NCI-H1694 treated with DMSO at 0.1 percent for 48 hours (cell line): ENCODE measurements around the gene MMP17.

Experiments used
- DNase-seq: peaks from one replicate; lab custom pipeline; 2025; lab: John Stamatoyannopoulos, UW

Gene MMP17

DNA sequence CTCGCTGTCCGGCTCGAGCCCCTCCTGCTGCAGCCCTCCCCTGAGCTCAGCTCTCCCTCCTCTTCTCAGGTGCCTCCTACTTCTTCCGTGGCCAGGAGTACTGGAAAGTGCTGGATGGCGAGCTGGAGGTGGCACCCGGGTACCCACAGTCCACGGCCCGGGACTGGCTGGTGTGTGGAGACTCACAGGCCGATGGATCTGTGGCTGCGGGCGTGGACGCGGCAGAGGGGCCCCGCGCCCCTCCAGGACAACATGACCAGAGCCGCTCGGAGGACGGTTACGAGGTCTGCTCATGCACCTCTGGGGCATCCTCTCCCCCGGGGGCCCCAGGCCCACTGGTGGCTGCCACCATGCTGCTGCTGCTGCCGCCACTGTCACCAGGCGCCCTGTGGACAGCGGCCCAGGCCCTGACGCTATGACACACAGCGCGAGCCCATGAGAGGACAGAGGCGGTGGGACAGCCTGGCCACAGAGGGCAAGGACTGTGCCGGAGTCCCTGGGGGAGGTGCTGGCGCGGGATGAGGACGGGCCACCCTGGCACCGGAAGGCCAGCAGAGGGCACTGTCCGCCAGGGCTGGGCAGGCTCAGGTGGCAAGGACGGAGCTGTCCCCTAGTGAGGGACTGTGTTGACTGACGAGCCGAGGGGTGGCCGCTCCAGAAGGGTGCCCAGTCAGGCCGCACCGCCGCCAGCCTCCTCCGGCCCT lies 22.8 kb downstream of the MMP17 start:
- no peak for DNase-seq

DNA sequence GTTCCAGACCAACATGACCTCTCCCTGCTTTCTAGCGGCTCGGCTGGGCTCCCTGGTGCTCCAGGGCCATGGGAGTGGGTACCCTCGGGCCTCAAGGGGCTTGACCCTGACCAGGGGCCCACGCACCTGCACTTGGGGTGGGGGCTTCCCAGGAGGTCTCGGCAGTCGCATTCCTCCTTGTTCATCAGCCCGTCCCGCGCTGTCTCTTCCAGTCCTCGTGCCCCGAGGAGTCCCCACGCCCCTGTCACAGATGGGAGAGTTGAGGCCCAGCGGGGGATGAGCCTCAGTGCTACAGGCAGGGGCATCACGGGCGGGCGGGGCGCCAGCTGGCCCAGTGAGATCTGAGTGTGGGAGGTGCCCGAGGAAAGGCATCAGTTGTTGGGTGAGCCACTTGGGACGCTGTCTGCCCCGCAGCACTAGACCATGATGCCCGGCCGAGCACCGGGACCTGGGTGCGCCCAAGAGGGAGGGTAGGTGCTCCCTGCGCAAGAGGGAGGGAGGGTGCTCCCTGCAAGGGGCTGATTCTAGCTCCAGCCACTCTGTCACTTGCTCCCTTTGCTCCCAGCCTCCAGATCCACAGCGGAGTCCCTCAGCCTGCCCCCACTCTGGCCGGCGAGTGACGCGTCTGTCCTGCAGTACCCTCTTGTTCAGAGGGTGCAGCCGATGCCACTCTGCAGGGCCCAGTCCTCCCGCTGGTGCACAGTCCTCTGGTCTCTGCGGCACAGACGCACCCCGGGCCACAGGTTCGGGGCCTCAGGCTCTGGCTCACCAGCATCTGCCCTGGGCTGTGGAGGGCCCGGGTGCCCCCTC lies 23.8 kb downstream of the MMP17 start:
- no peak for DNase-seq

GRCh38 chr12:131852551-131853299 lies 24.5 kb downstream of the MMP17 start:
- DNase-seq, result no peak

GRCh38 chr12:131853832-131854797 lies 25.9 kb downstream of the MMP17 start:
- no peak for DNase-seq

DNA sequence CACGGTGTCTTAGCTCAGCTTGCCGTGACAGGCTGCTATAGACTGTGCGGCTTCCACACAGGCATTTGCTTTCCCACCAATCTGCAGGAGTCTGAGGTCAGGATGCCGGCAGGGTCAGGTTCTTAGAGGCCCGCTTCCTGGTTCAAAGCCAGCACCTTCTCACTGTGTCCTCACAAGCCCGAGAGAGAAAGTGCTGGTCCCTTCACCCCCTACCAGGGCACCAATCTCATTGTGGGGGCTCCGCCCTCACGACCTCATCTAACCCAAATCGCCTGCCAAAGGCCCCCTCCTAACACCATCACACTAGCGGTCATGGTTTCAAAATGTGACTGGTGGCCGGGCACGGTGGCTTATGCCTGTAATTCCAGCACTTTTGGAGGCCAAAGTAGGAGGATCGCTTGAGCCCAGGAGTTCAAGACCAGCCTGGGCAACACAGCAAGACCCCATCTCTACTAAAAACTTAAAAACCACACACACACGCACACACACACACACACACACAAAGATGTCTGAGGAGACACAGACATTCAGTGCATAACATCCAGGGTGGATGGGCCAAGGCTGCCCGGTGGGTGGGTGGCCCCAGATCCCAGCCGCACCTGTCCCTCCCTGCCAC lies 26.8 kb downstream of the MMP17 start:
- no peak for DNase-seq

DNA sequence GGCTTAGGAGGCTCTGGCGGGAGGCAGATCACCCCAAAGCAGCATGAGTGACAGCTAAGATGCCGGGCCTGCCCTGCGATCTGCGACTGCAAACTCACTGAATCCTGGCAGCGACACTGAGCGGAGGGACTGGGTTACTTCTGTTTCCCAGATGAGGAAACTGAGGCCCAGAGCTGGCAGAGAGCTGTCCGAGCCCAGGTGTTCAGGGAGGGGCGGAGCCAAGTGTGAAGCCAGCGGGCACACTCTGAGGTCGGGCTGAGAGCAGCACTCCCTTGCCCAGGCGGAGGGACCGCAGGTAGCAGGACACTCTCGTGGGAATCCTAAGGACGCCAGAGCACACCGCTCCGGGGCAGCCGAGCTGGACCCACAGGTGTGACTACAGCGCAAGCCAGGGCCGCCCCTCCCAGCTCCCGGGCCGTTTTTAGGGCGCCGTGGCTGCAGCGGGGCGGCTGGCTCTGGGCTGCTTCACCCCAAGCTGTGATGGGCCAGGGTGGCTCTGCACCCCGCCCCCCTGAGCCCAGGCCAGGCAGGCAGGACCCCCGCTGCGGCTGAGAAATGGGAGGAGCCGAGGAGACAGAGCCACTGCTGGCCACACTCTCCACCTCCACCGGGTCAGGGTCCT lies 27.4 kb downstream of the MMP17 start:
- no peak for DNase-seq

GRCh38 chr12:131856366-131857097 lies 28.3 kb downstream of the MMP17 start:
- no peak for DNase-seq

GRCh38 chr12:131857908-131858850 lies 30.0 kb downstream of the MMP17 start:
- no peak for DNase-seq

DNA sequence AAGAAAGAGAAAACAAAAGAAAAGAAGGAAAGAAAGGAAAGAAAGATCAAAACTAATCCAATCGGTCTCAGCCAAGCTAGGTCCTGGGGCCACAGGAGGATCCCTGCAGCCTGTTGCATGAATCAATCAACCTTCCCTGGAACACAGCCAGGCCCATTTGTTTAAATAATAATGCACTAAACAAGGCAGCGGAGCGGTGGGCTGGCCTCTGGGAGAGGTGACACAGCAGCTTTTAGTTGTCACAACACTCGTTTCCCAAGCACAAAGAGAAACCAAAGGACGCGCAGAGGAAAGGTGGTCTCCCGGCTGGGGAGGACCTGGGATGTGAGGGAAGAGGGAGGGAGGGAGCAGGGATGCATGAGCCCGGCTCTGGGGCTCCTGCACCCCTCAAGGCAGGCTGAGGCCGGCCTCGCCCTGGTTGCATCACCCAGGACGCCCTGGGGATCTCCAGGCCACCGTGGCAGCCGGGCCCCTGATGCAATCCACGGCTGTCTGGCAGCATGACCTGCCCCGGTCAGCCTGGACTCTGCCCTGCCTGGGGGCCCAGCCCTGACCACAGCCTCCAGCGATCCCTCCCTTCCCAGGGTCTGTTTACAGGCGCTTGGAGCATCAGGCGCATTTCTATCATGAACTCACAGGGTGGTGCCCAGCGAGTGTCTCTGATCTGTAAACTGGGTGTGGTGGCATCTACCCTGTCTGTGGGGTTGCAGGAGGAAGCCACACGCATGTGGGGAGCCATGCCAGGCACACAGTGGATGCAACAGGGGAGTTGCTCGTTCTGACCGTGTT lies 32.5 kb downstream of the MMP17 start:
- DNase-seq, result peak; percentile 6

DNA sequence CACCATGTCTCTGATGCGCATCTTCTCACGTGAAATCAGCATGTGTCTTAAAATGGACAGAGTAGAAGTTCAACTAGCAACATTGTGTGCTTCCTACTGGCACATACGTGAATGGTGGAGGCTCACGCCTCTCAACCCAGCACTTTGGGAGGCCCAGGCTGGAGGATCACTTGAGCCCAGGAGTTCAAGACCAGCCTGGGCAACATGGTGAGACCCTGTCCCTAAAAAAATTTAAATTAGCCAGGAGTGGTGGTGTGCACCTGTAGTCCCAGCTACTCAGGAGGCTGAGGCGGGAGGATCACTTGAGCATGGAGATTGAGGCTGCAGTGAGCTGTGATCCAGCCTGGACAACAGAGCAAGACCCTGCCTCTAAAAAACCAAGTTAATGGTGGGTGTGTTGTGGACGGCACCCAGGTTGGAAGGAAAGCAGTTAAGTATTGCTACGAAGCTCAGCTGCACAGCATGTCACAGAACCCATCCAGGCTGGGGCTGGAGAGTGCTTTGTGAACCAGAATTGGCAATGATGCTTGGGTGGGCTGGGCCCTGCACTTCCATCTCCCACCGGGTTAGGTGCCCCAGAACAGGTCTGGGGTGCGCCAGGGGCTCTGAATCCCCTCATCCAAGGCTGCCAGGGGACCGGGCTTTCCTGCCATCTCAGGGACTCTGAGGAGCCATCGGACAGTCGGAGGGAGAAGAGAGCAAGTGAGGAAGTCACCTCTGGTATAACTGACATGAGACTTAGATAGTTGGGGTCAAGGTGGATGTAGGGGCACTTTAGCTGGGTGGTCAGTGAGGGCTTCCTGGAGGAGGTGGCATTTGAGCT lies 33.3 kb downstream of the MMP17 start:
- no peak for DNase-seq

DNA sequence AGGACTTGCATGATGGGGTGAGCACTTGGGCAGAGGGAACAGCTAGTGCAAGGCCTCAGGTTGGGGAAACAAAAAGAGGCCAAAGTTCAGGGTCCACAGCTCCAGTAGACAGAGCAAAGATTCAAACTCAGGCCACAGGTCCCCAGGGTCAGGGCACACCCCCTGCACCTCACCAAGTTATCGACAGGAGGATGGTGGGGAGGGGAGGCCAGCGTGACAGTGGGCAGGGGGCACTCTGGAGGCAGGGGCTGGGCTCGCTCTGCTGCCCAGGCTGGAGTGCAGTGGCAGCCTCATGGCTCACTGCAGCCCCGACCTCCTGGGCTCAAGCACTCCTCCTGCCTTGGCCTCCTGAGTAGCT lies 33.9 kb downstream of the MMP17 start:
- no peak for DNase-seq

- DNase-seq, result no peak
Measured at GRCh38 chr12:131862600-131862993, 34.4 kb downstream of the MMP17 start.

- DNase-seq, result no peak
Measured at GRCh38 chr12:131862994-131863710, 35.0 kb downstream of the MMP17 start.

DNA sequence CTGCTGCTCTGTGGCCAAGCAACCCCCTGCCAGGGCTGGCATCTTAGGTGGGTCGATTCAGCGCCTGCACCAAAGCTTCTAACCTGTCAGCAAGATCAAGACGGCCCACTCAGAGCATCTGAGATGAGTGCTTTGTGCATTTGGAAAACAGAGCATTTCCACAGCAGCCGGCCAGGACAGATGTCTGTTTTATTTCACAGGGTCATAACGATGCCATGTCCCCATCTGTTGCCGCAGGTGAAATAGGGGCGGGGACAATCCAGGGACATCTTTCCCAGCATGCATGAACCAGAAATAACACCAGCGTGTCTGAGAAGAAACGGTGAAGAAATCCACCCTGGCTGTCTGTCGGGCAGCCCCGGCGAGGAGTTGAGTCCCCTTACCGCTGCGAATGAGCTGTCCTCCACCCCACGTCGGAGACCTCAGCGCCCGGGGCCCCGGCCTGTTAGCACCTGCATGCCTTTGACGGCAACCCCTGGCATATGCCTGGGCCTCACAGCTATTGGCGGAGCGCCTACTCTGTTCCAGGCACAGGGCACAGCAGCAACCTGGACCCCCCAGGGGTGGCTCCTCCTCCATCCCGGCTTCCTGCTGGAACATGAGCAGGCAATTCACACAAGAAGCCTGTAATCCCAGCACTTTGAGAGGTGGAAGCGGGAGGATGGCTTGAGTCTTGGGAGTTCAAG lies 35.7 kb downstream of the MMP17 start:
- DNase-seq, result peak; percentile 22

DNA sequence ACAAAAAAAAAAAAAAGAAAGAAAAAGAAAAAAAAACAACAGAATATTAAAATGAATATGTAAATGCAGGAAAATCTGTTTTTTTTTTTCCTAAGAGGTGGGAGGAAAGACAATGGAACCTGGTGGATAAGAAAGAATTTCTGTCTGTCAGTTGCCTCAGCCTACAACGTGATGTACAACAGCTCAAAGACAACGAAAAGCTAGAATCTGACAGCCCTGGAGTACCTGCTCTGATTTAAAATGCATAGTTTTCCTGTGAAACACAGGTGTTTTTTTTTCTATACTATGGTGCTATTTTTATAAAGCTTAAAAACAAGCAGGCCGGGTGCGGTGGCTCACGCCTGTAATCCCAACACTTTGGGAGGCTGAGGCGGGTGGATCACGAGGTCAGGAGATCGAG lies 36.3 kb downstream of the MMP17 start:
- DNase-seq, result no peak
